HEK293 (cell line): ENCODE data around the gene OR6B2.

Experiments used
- ATF2 ChIP-seq: fragments of 450-650 bp; formaldehyde crosslinking; IDR thresholded peaks from 2 replicates; pipeline ENCODE4 v1.5.1; 2016; ENCODE audit warnings: missing biosample characterization, missing genetic modification characterization, low read depth
- CTCF ChIP-seq: fragments of 450-650 bp; formaldehyde crosslinking; IDR thresholded peaks from 2 replicates; pipeline ENCODE4 v1.5.1; 2016; ENCODE audit warnings: missing biosample characterization, missing genetic modification characterization
- PATZ1 ChIP-seq: fragments of 450-650 bp; formaldehyde crosslinking; IDR thresholded peaks from 2 replicates; pipeline ENCODE4 v1.5.1; 2016; ENCODE audit warnings: missing biosample characterization, missing genetic modification characterization
- SP2 ChIP-seq: fragments of 450-650 bp; formaldehyde crosslinking; IDR thresholded peaks from 2 replicates; pipeline ENCODE4 v1.5.1; 2016; ENCODE audit warnings: missing biosample characterization, missing genetic modification characterization
- YY1 ChIP-seq: fragments of 450-650 bp; formaldehyde crosslinking; IDR thresholded peaks from 2 replicates; pipeline ENCODE4 v1.5.1; 2018; ENCODE audit warnings: missing biosample characterization, missing genetic modification characterization
- ZBTB20 ChIP-seq: fragments of 450-650 bp; formaldehyde crosslinking; IDR thresholded peaks from 2 replicates; pipeline ENCODE4 v1.5.1; 2016; ENCODE audit warnings: missing biosample characterization, missing genetic modification characterization
- ZNF274 ChIP-seq, 2 experiments: fragments of 200-500 bp in 1 of 2; fragments of 450-650 bp in 1 of 2; sonication (Bioruptor generic) in 1 of 2; formaldehyde crosslinking in 1 of 2; IDR thresholded peaks; 2 replicates each; pipeline versions ENCODE4 v1.5.1 to v1.6.1; 2014 to 2016; ENCODE audit warnings: borderline replicate concordance in 1 of 2, inconsistent platforms in 1 of 2, low read length in 1 of 2, missing biosample characterization in 1 of 2, missing genetic modification characterization in 1 of 2
- ZNF354C ChIP-seq: fragments of 450-650 bp; formaldehyde crosslinking; IDR thresholded peaks from 2 replicates; pipeline ENCODE4 v1.5.1; 2016; ENCODE audit warnings: missing biosample characterization, missing genetic modification characterization, low read depth, borderline replicate concordance
- ZNF585B ChIP-seq: fragments of 450-650 bp; formaldehyde crosslinking; IDR thresholded peaks from 2 replicates; pipeline ENCODE4 v1.5.1; 2016; ENCODE audit warnings: missing biosample characterization, missing genetic modification characterization
- ZNF623 ChIP-seq: fragments of 450-650 bp; formaldehyde crosslinking; IDR thresholded peaks from 2 replicates; pipeline ENCODE4 v1.5.1; 2016; ENCODE audit warnings: missing biosample characterization, missing genetic modification characterization
- ZNF776 ChIP-seq: fragments of 450-650 bp; formaldehyde crosslinking; IDR thresholded peaks from 2 replicates; pipeline ENCODE4 v1.5.0; 2017; ENCODE audit warnings: missing biosample characterization, missing genetic modification characterization, borderline replicate concordance
- ZNF830 ChIP-seq: fragments of 450-650 bp; IDR thresholded peaks from 2 replicates; pipeline ENCODE4 v1.5.0; 2018; ENCODE audit warnings: missing biosample characterization, missing genetic modification characterization, low read depth, mild to moderate bottlenecking, moderate library complexity

GRCh38 chr2:239984421-239985194 is 45.6 kb downstream of the OR6B2 start:
- TF ChIP-seq PATZ1 = no peak
- no peak for TF ChIP-seq ATF2 (tag by site-specific recombination)
- no peak for TF ChIP-seq YY1 (tag by site-specific recombination)
- TF ChIP-seq SP2 (tag by site-specific recombination) = no peak
- no peak for TF ChIP-seq CTCF
- TF ChIP-seq ZNF354C (tag by site-specific recombination) = no peak
- TF ChIP-seq ZNF830 (tag by site-specific recombination) = no peak
- no peak for TF ChIP-seq ZNF776
- no peak for TF ChIP-seq ZBTB20 (tag by site-specific recombination)
- TF ChIP-seq ZNF623 (tag by site-specific recombination) = no peak
- no peak for TF ChIP-seq ZNF585B (tag by site-specific recombination)
- TF ChIP-seq ZNF274 (IDR thresholded peaks at IDR 0.05; ENCODE audit: low read length) = no peak
- TF ChIP-seq ZNF274 (tag by site-specific recombination; IDR thresholded peaks at IDR 0.05; ENCODE audit: borderline replicate concordance) = no peak
